ENCODE data around the gene TCIRG1. TPM values are rescaled to one million over a fixed set of nuclear protein-coding genes. Genes with fewer than 3 reads are reported as not detected.

Gene TCIRG1
- total and polyA plus RNA-seq, 2 of the 13 experiments (the other 11 are each of a cell fraction or from before 2014, with no cell fraction given) = 48.0 to 69.6 TPM

GRCh38 chr11:68030318-68031143 is 8.3 kb upstream of the TCIRG1 start, which contains the start of gene NDUFS8 (continued):
- TF ChIP-seq STAT6 (CRISPR knock-in tag; IDR thresholded peaks at IDR 0.05; ENCODE audit: borderline replicate concordance) (no peak), ZNF713 (CRISPR knock-in tag; IDR thresholded peaks at IDR 0.05) (no peak), TEAD2 (CRISPR knock-in tag; IDR thresholded peaks at IDR 0.05) (no peak), ZNF260 (CRISPR knock-in tag; IDR thresholded peaks at IDR 0.05; ENCODE audit: borderline replicate concordance, low read depth) (no peak), POLR2A (IDR thresholded peaks at IDR 0.05; ENCODE audit: insufficient read depth in 1 of 2, low read depth in 2 of 2, low read length in 2 of 2) (peak in 1 of 2 experiments; percentile 72; a peak in 2 of 4 replicates), ZNF768 (CRISPR knock-in tag; IDR thresholded peaks at IDR 0.05) (peak; percentile 71; the same call in 1 of the 2 replicates), PCBP2 (optimal IDR thresholded peaks at IDR 0.05; ENCODE audit: low read depth, low read length, poor library complexity, severe bottlenecking) (no peak), CENPBD1 (CRISPR knock-in tag; IDR thresholded peaks at IDR 0.05; ENCODE audit: borderline replicate concordance, low read depth) (no peak), HDAC2 (CRISPR knock-in tag; IDR thresholded peaks at IDR 0.05) (peak; percentile 62), ATAD3A (CRISPR knock-in tag; IDR thresholded peaks at IDR 0.05) (no peak), GMEB1 (CRISPR knock-in tag; IDR thresholded peaks at IDR 0.05; ENCODE audit: borderline replicate concordance) (0 out of 2 replicates have a peak, but pooled peaks have one; percentile 53), CCAR2 (optimal IDR thresholded peaks at IDR 0.05; ENCODE audit: low read depth, low read length) (no peak), ZBTB7A (CRISPR knock-in tag; IDR thresholded peaks at IDR 0.05) (0 out of 2 replicates have a peak, but pooled peaks have one; percentile 44), ZNF34 (CRISPR knock-in tag; IDR thresholded peaks at IDR 0.05; ENCODE audit: borderline replicate concordance) (no peak), SMAD1 (CRISPR knock-in tag; IDR thresholded peaks at IDR 0.05; ENCODE audit: borderline replicate concordance, low read depth) (no peak), ATF5 (CRISPR knock-in tag; IDR thresholded peaks at IDR 0.05; ENCODE audit: low read depth) (no peak; the same call in 1 of the 2 replicates), PHF21A (CRISPR knock-in tag; IDR thresholded peaks at IDR 0.05) (peak; percentile 74), THAP9 (CRISPR knock-in tag; IDR thresholded peaks at IDR 0.05; ENCODE audit: borderline replicate concordance) (peak; percentile 34; the same call in 1 of the 2 replicates), RARA (CRISPR knock-in tag; IDR thresholded peaks at IDR 0.05) (no peak; the same call in 1 of the 2 replicates), KLF6 (CRISPR knock-in tag; IDR thresholded peaks at IDR 0.05) (no peak; the same call in 1 of the 2 replicates), ZNF24 (IDR thresholded peaks at IDR 0.05) (no peak)

Data from HepG2 (cell line).